ENCODE results near the gene NTN1.

The NTN1 gene

GRCh38 chr17:9007052-9007714 is 14.1 kb upstream of the NTN1 start:
- DNase-seq, result no peak

GRCh38 chr17:9009096-9009495 is 12.2 kb upstream of the NTN1 start:
- DNase-seq, result no peak

GRCh38 chr17:9009737-9010136 is 11.6 kb upstream of the NTN1 start:
- no peak for DNase-seq

- no peak for DNase-seq
Observed at GRCh38 chr17:9011001-9011400, 10.3 kb upstream of the NTN1 start.

GRCh38 chr17:9016941-9017552 is 4.3 kb upstream of the NTN1 start:
- DNase-seq, result no peak

GRCh38 chr17:9018726-9019125 is 2.6 kb upstream of the NTN1 start:
- DNase-seq, result no peak

GRCh38 chr17:9020096-9020823 is 1.1 kb upstream of the NTN1 start:
- DNase-seq, result no peak

GRCh38 chr17:9020824-9021157 is 519 bp upstream of the NTN1 start:
- no peak for DNase-seq

- no peak for DNase-seq
Observed at GRCh38 chr17:9021992-9022572, 772 bp downstream of the NTN1 start.

- no peak for DNase-seq
Observed at GRCh38 chr17:9022573-9023391, 1.5 kb downstream of the NTN1 start.

- DNase-seq, result no peak
Observed at GRCh38 chr17:9023392-9024218, 2.3 kb downstream of the NTN1 start.

GRCh38 chr17:9024497-9024896 is 3.2 kb downstream of the NTN1 start:
- DNase-seq, result no peak

GRCh38 chr17:9026741-9027140 is 5.4 kb downstream of the NTN1 start:
- DNase-seq, result no peak

GRCh38 chr17:9028202-9028987 is 7.1 kb downstream of the NTN1 start:
- DNase-seq, result no peak

- DNase-seq, result no peak
Observed at GRCh38 chr17:9028988-9029570, 7.8 kb downstream of the NTN1 start.

GRCh38 chr17:9032151-9032550 is 10.8 kb downstream of the NTN1 start:
- no peak for DNase-seq

- DNase-seq, result no peak
Observed at GRCh38 chr17:9032583-9032982, 11.3 kb downstream of the NTN1 start.

GRCh38 chr17:9035249-9035648 is 13.9 kb downstream of the NTN1 start:
- DNase-seq, result no peak

GRCh38 chr17:9036336-9036735 is 15.0 kb downstream of the NTN1 start:
- no peak for DNase-seq

- DNase-seq, result no peak
Observed at GRCh38 chr17:9037736-9038135, 16.4 kb downstream of the NTN1 start.

- no peak for DNase-seq
Observed at GRCh38 chr17:9038380-9038779, 17.1 kb downstream of the NTN1 start.
